ENCODE results near the gene CLEC9A.

GRCh38 chr12:10097521-10097920, 67.0 kb downstream of the CLEC9A start:
- TF ChIP-seq EP300 (IDR thresholded peaks at IDR 0.05; ENCODE audit: borderline replicate concordance), result no peak
- no peak for TF ChIP-seq REST (IDR thresholded peaks at IDR 0.05; ENCODE audit: low read depth)
- TF ChIP-seq TAF1 (IDR thresholded peaks at IDR 0.05; ENCODE audit: low read depth), result no peak

Measured in Ishikawa (cell line).